Stimulated activated CD8-positive, alpha-beta memory T cell treated with anti-CD3 and anti-CD28 coated beads, Interleukin-15, amount 100 ng/mL, for 4 hours (primary cell): ENCODE measurements around the gene IFI6.
"Not testable (repeated sequence)": the region's sequence is repeated elsewhere in the genome, so short reads cannot be mapped to it uniquely, and the experiment has no call there.

ENCODE experiments used
- DNase-seq, 2 donors: peaks; one replicate each; pipeline ENCODE4 v3.0.0-alpha.2; 2020; ENCODE audit warnings: low read depth in 2 of 2

Gene IFI6

GRCh38 chr1:27650539-27651175 lies 21.3 kb downstream of the IFI6 start:
- DNase-seq: no peak

- no peak for DNase-seq
These were observed 21.8 kb downstream of the IFI6 start for GRCh38 chr1:27650171-27650538.

DNA sequence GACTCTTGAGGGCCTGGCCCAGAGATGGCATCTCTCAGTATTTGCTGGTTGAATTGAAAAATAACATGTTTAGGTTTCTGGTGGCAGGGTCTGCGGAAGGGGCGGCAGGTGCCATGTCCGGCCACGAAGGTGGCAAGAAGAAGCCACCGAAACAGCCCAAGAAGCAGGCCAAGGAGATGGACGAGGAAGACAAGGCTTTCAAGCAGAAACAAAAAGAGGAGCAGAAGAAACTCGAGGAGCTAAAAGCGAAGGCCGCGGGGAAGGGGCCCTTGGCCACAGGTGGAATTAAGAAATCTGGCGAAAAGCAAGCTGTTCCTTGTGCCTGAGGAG lies 22.7 kb downstream of the IFI6 start:
- no peak for DNase-seq

GRCh38 chr1:27648602-27649305 lies 23.2 kb downstream of the IFI6 start:
- no peak for DNase-seq

DNA sequence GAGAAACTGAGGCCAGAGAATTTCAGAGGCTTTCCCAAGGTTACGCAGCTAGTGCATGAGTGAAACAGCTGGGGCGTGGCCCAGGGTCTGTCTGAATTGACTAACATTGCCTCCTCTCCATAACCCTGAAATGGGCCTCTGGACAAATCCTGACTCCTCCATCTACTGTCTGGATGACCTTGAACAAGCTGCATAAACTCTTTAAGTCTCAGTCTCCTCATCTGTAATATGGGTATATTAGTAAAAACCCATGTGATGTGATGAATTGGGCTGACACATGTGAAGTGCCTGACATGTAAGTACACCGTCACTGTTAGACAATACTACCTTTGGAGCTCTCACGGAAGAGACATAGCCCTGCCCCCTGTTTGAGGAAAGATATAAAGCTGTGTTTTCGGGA lies 24.7 kb downstream of the IFI6 start:
- DNase-seq: no peak

- no peak for DNase-seq
These were observed 25.3 kb downstream of the IFI6 start for GRCh38 chr1:27646676-27647075.

DNA sequence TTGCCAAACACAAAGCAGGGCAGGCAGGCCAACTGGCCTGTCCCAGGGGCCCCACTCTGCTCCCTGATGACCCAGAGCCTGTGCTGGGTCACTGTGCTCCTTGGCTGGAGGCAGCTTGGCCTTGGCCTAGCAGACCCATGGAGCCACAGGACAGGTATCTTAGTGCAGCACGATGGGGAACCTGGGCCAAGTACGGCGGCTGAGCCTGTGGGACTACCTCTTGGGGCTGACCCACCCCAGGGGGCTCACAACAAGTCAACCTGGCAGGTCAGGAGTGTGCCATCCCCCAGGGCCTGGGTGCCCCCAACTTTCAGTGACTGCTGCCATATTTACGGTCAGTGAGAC lies 26.9 kb downstream of the IFI6 start:
- no peak for DNase-seq

- no peak for DNase-seq
These were observed 27.5 kb downstream of the IFI6 start for GRCh38 chr1:27644369-27645070.

DNA sequence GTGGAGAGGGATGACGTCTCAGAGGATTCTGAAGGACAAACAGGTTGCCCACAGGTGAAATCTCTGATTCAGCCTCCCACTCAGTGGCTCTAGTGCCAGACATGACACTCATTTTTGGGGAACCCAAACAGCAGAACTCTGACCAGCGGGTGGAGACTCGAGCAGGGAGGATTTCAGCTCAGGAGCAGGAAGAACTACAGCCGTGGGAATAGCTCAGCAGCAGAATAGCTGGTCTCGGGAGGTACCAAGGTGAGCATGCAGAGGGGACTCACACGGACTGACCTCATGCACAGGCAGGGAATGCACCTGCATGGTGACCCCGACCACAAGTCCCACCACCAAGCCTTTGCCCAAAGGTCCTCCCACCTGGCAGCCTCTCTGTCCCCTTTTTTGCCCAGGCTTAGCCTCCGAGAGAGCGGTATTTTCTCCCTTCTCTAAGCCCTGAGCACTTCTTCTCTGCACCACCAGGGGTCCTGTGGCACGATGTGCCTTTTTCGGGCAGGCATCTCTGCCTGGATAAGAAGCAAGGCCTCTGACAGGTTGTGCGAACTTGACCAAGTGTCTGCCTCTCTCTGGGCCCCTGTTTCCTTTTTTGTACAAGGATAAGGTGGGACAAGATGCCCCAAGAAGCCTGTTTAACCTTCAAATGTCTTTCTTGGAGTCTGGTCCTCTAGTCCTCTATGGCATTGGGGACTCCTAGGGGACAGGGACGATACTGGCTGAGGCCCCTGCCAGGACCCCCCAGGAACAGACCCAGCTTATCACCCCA lies 28.2 kb downstream of the IFI6 start:
- DNase-seq: no peak

DNA sequence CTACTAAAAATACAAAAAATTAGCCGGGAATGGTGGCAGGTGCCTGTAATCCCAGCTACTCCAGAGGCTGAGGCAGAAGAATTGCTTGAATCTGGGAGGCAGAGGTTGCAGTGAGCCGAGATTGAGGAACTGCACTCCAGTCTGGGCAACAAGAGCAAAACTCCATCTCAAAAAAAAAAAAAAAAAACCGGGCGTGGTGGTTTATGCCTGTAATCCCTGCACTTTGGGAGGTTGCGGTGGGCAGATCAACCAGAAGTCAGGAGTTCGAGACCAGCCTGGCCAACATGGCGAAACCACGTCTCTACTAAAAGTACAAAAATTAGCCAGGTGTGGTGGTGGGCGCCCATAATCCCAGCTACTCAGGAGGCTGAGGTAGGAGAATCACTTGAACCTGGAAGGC lies 31.5 kb downstream of the IFI6 start:
- not testable (repeated sequence) for DNase-seq

DNA sequence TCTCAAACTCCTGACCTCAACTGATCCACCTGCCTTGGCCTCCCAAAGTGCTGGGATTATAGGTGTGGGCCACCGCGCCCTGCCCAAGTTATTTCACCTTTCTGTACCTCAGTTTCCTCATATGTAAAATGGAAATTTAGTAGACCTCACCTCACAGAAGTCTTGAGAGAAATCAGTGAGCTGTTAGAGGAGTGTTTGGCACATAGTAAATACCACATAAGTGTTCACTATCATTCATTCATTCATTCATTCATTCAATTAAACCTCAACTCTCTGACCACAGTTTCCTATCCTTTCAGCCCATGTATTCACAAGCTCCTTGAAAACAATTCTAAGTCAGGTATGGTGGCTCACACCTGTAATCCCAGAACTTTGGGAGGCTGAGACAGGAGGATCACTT lies 33.2 kb downstream of the IFI6 start:
- no peak for DNase-seq

DNA sequence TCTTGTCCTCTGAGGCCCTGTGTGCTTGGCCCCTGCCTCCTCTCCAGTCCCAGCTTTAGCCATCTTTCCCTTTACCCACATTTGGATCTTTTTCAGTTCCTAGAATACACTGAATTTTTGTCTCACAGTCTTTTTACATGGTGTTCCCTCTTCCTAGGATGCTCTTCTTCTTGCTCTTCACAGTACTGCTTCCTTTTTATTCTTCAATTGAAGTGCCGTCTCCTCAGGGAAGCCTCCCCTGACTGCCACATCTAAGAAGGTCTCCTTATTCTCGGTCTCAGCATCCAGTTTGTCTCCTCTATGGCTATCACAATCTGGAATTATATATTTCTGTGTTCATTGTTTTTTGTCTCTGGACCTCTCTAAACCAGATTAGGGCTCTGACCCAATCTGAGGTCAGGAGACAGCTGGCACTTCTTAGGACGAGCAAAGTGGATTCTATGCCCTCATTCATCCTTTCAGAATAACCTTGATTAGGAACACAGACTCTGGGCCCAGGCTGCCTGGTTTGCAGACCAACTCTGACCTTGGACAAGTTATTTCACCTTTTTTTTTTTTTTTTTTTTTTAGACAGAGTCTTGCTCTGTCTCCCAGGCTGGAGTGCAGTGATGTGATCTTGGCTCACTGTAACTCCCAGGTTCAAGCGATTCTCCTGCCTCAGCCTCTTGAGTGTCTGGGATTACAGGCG lies 33.8 kb downstream of the IFI6 start:
- DNase-seq: no peak

- no peak for DNase-seq
These were observed 36.4 kb downstream of the IFI6 start for GRCh38 chr1:27635396-27636142.

GRCh38 chr1:27634985-27635367 lies 37.0 kb downstream of the IFI6 start, which contains the start of gene FGR:
TSS of gene FGR (minus strand) at chr1:27635185. CDS start at chr1:27623916, 11,269 bp downstream.
- no peak for DNase-seq

DNA sequence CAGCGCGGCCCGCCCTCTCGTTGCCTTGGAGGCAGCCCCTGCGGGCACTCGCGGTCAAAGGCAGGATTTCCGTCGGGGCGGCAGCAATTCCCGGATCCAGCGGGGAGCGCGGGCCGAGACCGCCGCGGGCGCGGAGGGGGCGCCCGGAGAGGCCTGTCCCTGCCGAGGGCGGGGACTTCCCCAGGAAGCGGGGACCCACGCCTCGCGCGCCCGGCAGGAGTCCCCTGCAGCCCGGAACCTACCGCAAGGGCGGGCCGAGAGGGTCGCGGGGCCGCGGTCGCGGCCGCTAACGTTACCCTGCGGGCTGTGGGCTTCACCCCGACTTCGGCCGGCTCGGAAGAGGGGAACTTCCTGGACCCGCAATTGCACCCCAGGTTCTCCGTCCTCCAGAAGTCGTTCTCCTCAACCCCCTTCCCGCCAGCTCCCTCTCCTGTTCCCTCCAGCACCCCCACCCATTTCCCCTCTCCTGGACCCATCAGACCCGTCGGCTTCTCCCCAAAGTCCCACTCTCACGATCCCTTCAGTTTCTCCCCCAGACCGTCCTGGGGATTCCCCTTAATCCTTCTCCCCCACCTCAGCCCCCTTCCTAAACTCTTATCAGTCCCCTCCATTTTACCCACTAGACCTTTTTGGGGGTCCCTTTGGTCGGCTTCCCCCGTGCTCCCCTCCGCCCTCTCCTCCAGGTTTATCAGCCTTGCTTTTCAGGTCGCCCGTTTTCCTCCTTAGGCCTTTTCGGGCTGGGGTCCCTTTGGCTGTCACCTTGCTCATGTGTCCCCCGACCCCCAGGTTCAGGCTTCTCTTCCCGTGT lies 37.6 kb downstream of the IFI6 start:
- DNase-seq: no peak

DNA sequence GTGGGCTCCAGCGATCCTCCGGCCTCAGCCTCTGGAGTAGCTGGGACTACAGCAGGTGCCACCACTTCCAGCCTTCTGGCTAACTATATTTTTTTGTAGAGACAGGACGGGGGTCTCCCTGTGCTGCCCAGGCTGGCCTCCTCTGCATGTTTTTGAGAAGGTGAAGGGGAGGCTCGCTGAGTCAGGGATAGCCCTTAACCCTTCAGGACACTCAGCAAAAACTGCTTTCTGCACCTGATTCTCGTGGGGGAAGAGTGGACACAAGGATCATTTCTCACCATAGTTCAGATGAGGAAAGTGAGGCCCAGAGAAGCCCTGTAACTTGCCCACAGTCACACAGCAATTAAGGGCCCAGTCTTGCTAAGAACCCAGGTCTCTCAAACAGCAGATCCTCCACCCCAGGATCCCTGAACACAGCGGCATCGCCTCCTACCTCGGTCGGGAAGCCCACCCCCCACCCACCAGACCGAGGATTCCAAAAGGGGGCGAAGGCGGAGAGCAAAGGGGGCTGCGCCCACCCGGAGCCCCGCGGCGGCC lies 38.3 kb downstream of the IFI6 start:
- DNase-seq: no peak

DNA sequence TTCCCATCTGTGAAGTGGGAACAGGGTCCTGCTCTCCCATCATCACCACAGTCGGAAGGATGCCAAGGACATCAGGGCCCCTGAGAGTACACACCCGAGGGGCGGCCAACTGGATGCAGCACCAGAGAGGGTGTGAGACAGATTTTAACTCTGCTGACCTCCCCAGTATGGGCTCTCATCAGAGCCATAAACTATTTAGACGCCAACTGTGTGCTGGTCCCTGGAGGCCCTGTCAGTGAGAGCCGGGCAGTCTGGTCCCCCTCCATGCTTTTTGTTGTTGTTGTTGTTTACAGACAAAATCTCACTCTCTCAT lies 38.7 kb downstream of the IFI6 start:
- DNase-seq: no peak

- peak; percentile 50 to 69 for DNase-seq
These were observed 39.4 kb downstream of the IFI6 start for GRCh38 chr1:27632387-27633297.

- no peak for DNase-seq
These were observed 41.0 kb downstream of the IFI6 start for GRCh38 chr1:27630859-27631491.
